WTC11 (cell line): Measurements from ENCODE around the gene NEDD1. TPM values are rescaled to one million over a fixed set of nuclear protein-coding genes. Genes with fewer than 3 reads are reported as not detected.

Experiments
- ATAC-seq: fragments of 200-7000 bp; cut with Tn5 transposase; 2 replicates; pipeline ENCODE4 v1.10.0; 2021; ENCODE audit warnings: mild to moderate bottlenecking, moderate library complexity
- CTCF ChIA-PET: fragments of 300-600 bp; sonication (Branson Sonifier 250); formaldehyde crosslinking; loops from one replicate; lab custom pipeline; 2021; ENCODE audit warnings: antibody characterized with exemption; lab: Charles Lee
- POLR2A ChIA-PET: fragments of 350-600 bp; sonication (Branson Sonifier 250); formaldehyde crosslinking; loops from one replicate; lab custom pipeline; 2021; ENCODE audit warnings: antibody characterized with exemption; lab: Charles Lee
- DNase-seq: peaks from one replicate; pipeline ENCODE4 v3.0.0; 2021; ENCODE audit warnings: low spot score
- H3K27ac Mint-ChIP-seq: 2 replicates; pipeline ENCODE4 v1.8.0; 2021; ENCODE audit warnings: mixed read lengths
- H3K27me3 Mint-ChIP-seq: 2 replicates; pipeline ENCODE4 v1.8.0; 2021; ENCODE audit warnings: low read depth, mild to moderate bottlenecking, moderate library complexity, mixed read lengths
- H3K36me3 Mint-ChIP-seq: 2 replicates; pipeline ENCODE4 v1.8.0; 2021; ENCODE audit warnings: mixed read lengths
- H3K4me1 Mint-ChIP-seq: 2 replicates; pipeline ENCODE4 v1.8.0; 2022; ENCODE audit warnings: mixed read lengths
- H3K4me3 Mint-ChIP-seq: 2 replicates; pipeline ENCODE4 v1.8.0; 2021; ENCODE audit warnings: mild to moderate bottlenecking, moderate library complexity, mixed read lengths
- H3K9me3 Mint-ChIP-seq: 2 replicates; pipeline ENCODE4 v1.8.0; 2021; ENCODE audit warnings: mixed read lengths
- CREM ChIP-seq: sonication (generic); formaldehyde crosslinking; IDR thresholded peaks from 2 replicates; pipeline ENCODE4 v1.8.1; 2022; ENCODE audit warnings: mild to moderate bottlenecking, missing genetic modification reagents, moderate library complexity
- E2F1 ChIP-seq: sonication (generic); formaldehyde crosslinking; IDR thresholded peaks from 2 replicates; pipeline ENCODE4 v1.8.0; 2022; ENCODE audit warnings: mild to moderate bottlenecking, missing genetic modification reagents
- EMX1 ChIP-seq: fragments of 250-450 bp; sonication (Bioruptor Pico); IDR thresholded peaks from 2 replicates; pipeline ENCODE4 v1.8.0; 2021; ENCODE audit warnings: mild to moderate bottlenecking
- IRF2 ChIP-seq: sonication (generic); formaldehyde crosslinking; IDR thresholded peaks from 2 replicates; pipeline ENCODE4 v1.8.0; 2022; ENCODE audit warnings: low read depth, missing genetic modification reagents, borderline replicate concordance
- JAZF1 ChIP-seq: fragments of 250-450 bp; sonication (Bioruptor Pico); IDR thresholded peaks from 2 replicates; pipeline ENCODE4 v1.9.0; 2021; ENCODE audit warnings: moderate library complexity, mild to moderate bottlenecking, inconsistent platforms
- KAT7 ChIP-seq: sonication (generic); formaldehyde crosslinking; IDR thresholded peaks from 2 replicates; pipeline ENCODE4 v1.8.1; 2023; ENCODE audit warnings: missing genetic modification reagents, mild to moderate bottlenecking, borderline replicate concordance
- MAX ChIP-seq: sonication (generic); formaldehyde crosslinking; IDR thresholded peaks from 2 replicates; pipeline ENCODE4 v1.8.0; 2022; ENCODE audit warnings: mild to moderate bottlenecking, missing genetic modification reagents
- NFATC4 ChIP-seq: fragments of 250-450 bp; sonication (Bioruptor Pico); IDR thresholded peaks from 2 replicates; pipeline ENCODE4 v1.9.0; 2021; ENCODE audit warnings: mild to moderate bottlenecking
- NFE2L1 ChIP-seq: sonication (generic); formaldehyde crosslinking; IDR thresholded peaks from 2 replicates; pipeline ENCODE4 v1.8.1; 2023; ENCODE audit warnings: missing genetic modification reagents
- NFYB ChIP-seq: sonication (generic); formaldehyde crosslinking; conservative IDR thresholded peaks from 2 replicates; pipeline ENCODE4 v1.8.0; 2022; ENCODE audit warnings: low read depth, missing genetic modification reagents
- PRRX2 ChIP-seq: fragments of 250-450 bp; sonication (Bioruptor Pico); IDR thresholded peaks from 2 replicates; pipeline ENCODE4 v1.8.0; 2021; ENCODE audit warnings: mild to moderate bottlenecking
- SMAD3 ChIP-seq: sonication (generic); formaldehyde crosslinking; IDR thresholded peaks from 2 replicates; pipeline ENCODE4 v1.8.0; 2022; ENCODE audit warnings: missing genetic modification reagents, mild to moderate bottlenecking, borderline replicate concordance
- TCF7 ChIP-seq: sonication (generic); formaldehyde crosslinking; IDR thresholded peaks from 2 replicates; pipeline ENCODE4 v1.8.0; 2022; ENCODE audit warnings: mild to moderate bottlenecking, low read depth, missing genetic modification reagents, moderate library complexity
- TEAD1 ChIP-seq: sonication (generic); formaldehyde crosslinking; IDR thresholded peaks from 2 replicates; pipeline ENCODE4 v1.8.0; 2022; ENCODE audit warnings: mild to moderate bottlenecking, missing genetic modification reagents
- ZBTB43 ChIP-seq: sonication (generic); formaldehyde crosslinking; IDR thresholded peaks from 2 replicates; pipeline ENCODE4 v1.8.1; 2023; ENCODE audit warnings: mild to moderate bottlenecking, missing genetic modification reagents
- ZNF219 ChIP-seq: sonication (generic); formaldehyde crosslinking; IDR thresholded peaks from 2 replicates; pipeline ENCODE4 v1.8.0; 2023; ENCODE audit warnings: missing genetic modification reagents, mild to moderate bottlenecking, borderline replicate concordance
- ZNF232 ChIP-seq: sonication (generic); formaldehyde crosslinking; IDR thresholded peaks from 2 replicates; pipeline ENCODE4 v1.8.0; 2022; ENCODE audit warnings: mild to moderate bottlenecking, missing genetic modification reagents
- ZNF396 ChIP-seq: fragments of 250-450 bp; sonication (Bioruptor Pico); IDR thresholded peaks from 2 replicates; pipeline ENCODE4 v1.8.0; 2021; ENCODE audit warnings: mild to moderate bottlenecking, moderate library complexity, borderline replicate concordance
- ZNF423 ChIP-seq: fragments of 250-450 bp; sonication (Bioruptor Pico); IDR thresholded peaks from 2 replicates; pipeline ENCODE4 v2.1.2; 2022; ENCODE audit warnings: mild to moderate bottlenecking, moderate library complexity
- ZNF425 ChIP-seq: fragments of 250-450 bp; sonication (Bioruptor Pico); conservative IDR thresholded peaks from 2 replicates; pipeline ENCODE4 v1.9.0; 2021; ENCODE audit warnings: mild to moderate bottlenecking
- ZNF512 ChIP-seq: sonication (generic); formaldehyde crosslinking; IDR thresholded peaks from 2 replicates; pipeline ENCODE4 v1.8.1; 2022; ENCODE audit warnings: missing genetic modification reagents, borderline replicate concordance
- total RNA-seq: library from RNA; stranded (reverse); gene quantifications from 3 replicates; pipeline ENCODE4 v1.2.3, GENCODE V29; 2021

Gene NEDD1
- total RNA-seq, 1 experiment from 2014 or later, result 29.3 TPM

- peaks cover 19% of the 10 kb centered on the region for H3K9me3 Mint-ChIP-seq
- no peak for ATAC-seq
- TF ChIP-seq ZBTB43 (no peak), NFE2L1 (no peak), IRF2 (CRISPR knock-in tag) (no peak), MAX (no peak), CREM (CRISPR knock-in tag) (no peak), KAT7 (CRISPR knock-in tag) (no peak), ZNF512 (CRISPR knock-in tag) (no peak), TEAD1 (CRISPR knock-in tag) (no peak), EMX1 (CRISPR knock-in tag) (no peak), ZNF423 (CRISPR knock-in tag) (no peak), ZNF219 (CRISPR knock-in tag) (no peak), NFYB (CRISPR knock-in tag) (no peak), PRRX2 (CRISPR knock-in tag) (no peak), ZNF396 (CRISPR knock-in tag) (no peak)
- TF ChIP-seq, all 79 proteins: peak for 0
- CTCF ChIA-PET, result no interaction called here
- Mint-ChIP-seq H3K4me3 (no peak overlapping the region), H3K27ac (no peak overlapping the region), H3K36me3 (peaks cover 10% of the 10 kb centered on the region; the same call in 1 of the 2 replicates), H3K4me1 (peaks cover 8% of the 10 kb centered on the region), H3K27me3 (no peaks in the 10 kb centered on the region)
- POLR2A ChIA-PET, result no interaction called here
- no peak for DNase-seq
Measured at GRCh38 chr12:96889273-96889933, 17.7 kb upstream of the NEDD1 start.

- POLR2A ChIA-PET, result no interaction called here
- DNase-seq, result no peak
- CTCF ChIA-PET, result no interaction called here
- Mint-ChIP-seq H3K36me3 (peaks cover 12% of the 10 kb centered on the region; the same call in 1 of the 2 replicates), H3K4me3 (no peak overlapping the region), H3K9me3 (peaks cover 20% of the 10 kb centered on the region), H3K4me1 (peaks cover 8% of the 10 kb centered on the region), H3K27ac (no peak overlapping the region), H3K27me3 (no peaks in the 10 kb centered on the region)
- ATAC-seq, result no peak
- TF ChIP-seq JAZF1 (CRISPR knock-in tag), result no peak
Measured at GRCh38 chr12:96890331-96890730, 16.7 kb upstream of the NEDD1 start.

- Mint-ChIP-seq H3K9me3 (peaks cover 20% of the 10 kb centered on the region), H3K27ac (no peak overlapping the region), H3K4me1 (peaks cover 8% of the 10 kb centered on the region)
- POLR2A ChIA-PET, result no interaction called here
- no peak for TF ChIP-seq ZNF425 (CRISPR knock-in tag)
- TF ChIP-seq NFYB (CRISPR knock-in tag), result no peak
- TF ChIP-seq ZNF232 (CRISPR knock-in tag), result no peak
- no peak for TF ChIP-seq KAT7 (CRISPR knock-in tag)
- TF ChIP-seq TCF7, result no peak
- no peak for TF ChIP-seq NFATC4 (CRISPR knock-in tag)
- no peak for TF ChIP-seq EMX1 (CRISPR knock-in tag)
- no peak for TF ChIP-seq E2F1
- no peak for TF ChIP-seq SMAD3
- TF ChIP-seq, all 79 proteins: peak for 0
- ATAC-seq (no peak), DNase-seq (no peak)
- H3K36me3 Mint-ChIP-seq, result peaks cover 12% of the 10 kb centered on the region; the same call in 1 of the 2 replicates
- no peaks in the 10 kb centered on the region for H3K27me3 Mint-ChIP-seq
- CTCF ChIA-PET, result no interaction called here
- no peak overlapping the region for H3K4me3 Mint-ChIP-seq
Measured at GRCh38 chr12:96892104-96892503, 15.0 kb upstream of the NEDD1 start.
